Hepatocyte (in vitro differentiated cells): Measurements from ENCODE around the gene PRSS8. TPM values are rescaled to one million over a fixed set of nuclear protein-coding genes. Genes with fewer than 3 reads are reported as not detected.

Experiments
- DNase-seq: peaks from one replicate; pipeline ENCODE4 v3.0.0-alpha.2; 2016; ENCODE audit warnings: low spot score
- H2AFZ ChIP-seq: fragments of 200-600 bp; sonication (generic); 2 replicates; pipeline ENCODE4 v1.6.0; 2016; ENCODE audit warnings: antibody characterized with exemption, mild to moderate bottlenecking
- H3K27ac ChIP-seq: fragments of 200-600 bp; sonication (generic); 2 replicates; pipeline ENCODE4 v1.5.1; 2016; ENCODE audit warnings: mild to moderate bottlenecking
- H3K27me3 ChIP-seq: fragments of 200-600 bp; sonication (generic); 2 replicates; pipeline ENCODE4 v1.6.1; 2016
- H3K36me3 ChIP-seq: fragments of 200-600 bp; sonication (generic); replicated peaks from 2 replicates; pipeline ENCODE4 v1.5.1; 2016; ENCODE audit warnings: low read depth; ENCODE audit not compliant: insufficient read depth
- H3K4me1 ChIP-seq: fragments of 200-600 bp; sonication (generic); 2 replicates; pipeline ENCODE4 v1.5.1; 2016; ENCODE audit warnings: mild to moderate bottlenecking, moderate library complexity; ENCODE audit not compliant: insufficient read depth
- H3K4me2 ChIP-seq: fragments of 200-600 bp; sonication (generic); 2 replicates; pipeline ENCODE4 v1.6.0; 2016
- H3K4me3 ChIP-seq: fragments of 200-600 bp; sonication (generic); 2 replicates; pipeline ENCODE4 v1.5.1; 2016; ENCODE audit warnings: mild to moderate bottlenecking
- H3K79me2 ChIP-seq: fragments of 200-600 bp; sonication (generic); 2 replicates; pipeline ENCODE4 v1.6.0; 2017; ENCODE audit warnings: mild to moderate bottlenecking
- H3K9me2 ChIP-seq: fragments of 200-600 bp; sonication (generic); replicated peaks from 2 replicates; pipeline ENCODE4 v1.6.0; 2017; ENCODE audit warnings: mild to moderate bottlenecking; ENCODE audit not compliant: insufficient read depth
- H3K9me3 ChIP-seq: fragments of 200-600 bp; sonication (generic); 2 replicates; pipeline ENCODE4 v1.5.1; 2016; ENCODE audit warnings: low read depth, mild to moderate bottlenecking
- H4K20me1 ChIP-seq: fragments of 200-600 bp; sonication (generic); 2 replicates; pipeline ENCODE4 v1.6.0; 2016; ENCODE audit warnings: mild to moderate bottlenecking; ENCODE audit not compliant: insufficient read depth, poor library complexity, severe bottlenecking
- CTCF ChIP-seq: fragments of 200-600 bp; sonication (generic); IDR thresholded peaks from 2 replicates; pipeline ENCODE4 v1.5.1; 2016; ENCODE audit warnings: antibody characterized with exemption, mild to moderate bottlenecking; ENCODE audit not compliant: poor library complexity
- EZH2 ChIP-seq: fragments of 200-600 bp; sonication (generic); IDR thresholded peaks from 2 replicates; pipeline ENCODE4 v1.6.1; 2016; ENCODE audit warnings: antibody characterized with exemption, mild to moderate bottlenecking, borderline replicate concordance
- EZH2phosphoT487 ChIP-seq: fragments of 200-600 bp; sonication (generic); IDR thresholded peaks from one replicate; pipeline ENCODE4 v1.6.1; 2018; ENCODE audit warnings: antibody characterized with exemption, mild to moderate bottlenecking, low read depth, moderate library complexity; ENCODE audit not compliant: unreplicated experiment, severe bottlenecking
- WGBS: methylation state at CpG from one replicate; pipeline ENCODE4 v1.1.6; 2016; ENCODE audit warnings: low lambda C conversion rate; ENCODE audit errors: missing lambda C conversion rate; 5-methylcytosine and 5-hydroxymethylcytosine counted together
- polyA plus RNA-seq: library from polyadenylated mRNA; unstranded; fragments of >200 nt; fragmentation: Nextera tagmentation; extraction: Ambion mirVana; gene quantifications from 2 replicates; pipeline ENCODE4 v1.2.1, GENCODE V29; 2016
- total RNA-seq: library from RNA; depleted of rRNA; stranded (reverse); fragments of >200 nt; gene quantifications from 2 replicates; pipeline ENCODE4 v1.2.3, GENCODE V29; 2014

The PRSS8 gene
- total and polyA plus RNA-seq, 2 experiments from 2014 or later = 155 to 320 TPM

GRCh38 chr16:31099860-31100638, 35.5 kb downstream of the PRSS8 start:
- 67% methylated on average over 4 of the region's 4 CpGs for WGBS
- TF ChIP-seq CTCF = no peak
- no peak for TF ChIP-seq EZH2
- no peak for TF ChIP-seq EZH2phosphoT487

GRCh38 chr16:31094424-31095120, 41.0 kb downstream of the PRSS8 start, which contains the start of gene VKORC1:
VKORC1 (minus strand) TSS chr16:31094797; CDS start chr16:31094729, 68 bp downstream.
- Histone ChIP-seq H3K27me3 (no peaks in the 10 kb centered on the region), H3K4me3 (peak within 1 kb of the TSS; percentile 10), H3K4me2 (peak within 1 kb of the TSS; percentile 93), H2AFZ (peak within 1 kb of the TSS; percentile 25), H3K79me2 (peaks cover 14% of the 10 kb centered on the region), H4K20me1 (no peaks in the 10 kb centered on the region), H3K9me3 (no peaks in the 10 kb centered on the region), H3K9me2 (no peaks in the 10 kb centered on the region), H3K36me3 (no peaks in the 10 kb centered on the region), H3K4me1 (no peaks in the 10 kb centered on the region), H3K27ac (peak within 1 kb of the TSS; percentile 71)
- no peak for TF ChIP-seq CTCF
- TF ChIP-seq EZH2phosphoT487 = no peak
- TF ChIP-seq EZH2 = no peak
- WGBS = 1% methylated on average over 67 of the region's 69 CpGs
- peak; percentile 95 for DNase-seq

More at GRCh38 chr16:31099860-31100638, 35.5 kb downstream of the PRSS8 start:
- no peak overlapping the region for H3K4me3 ChIP-seq
- no peaks in the 10 kb centered on the region for H4K20me1 ChIP-seq
- H3K4me2 ChIP-seq = no peak overlapping the region
- no peak overlapping the region for H2AFZ ChIP-seq
- no peaks in the 10 kb centered on the region for H3K9me3 ChIP-seq
- no peak overlapping the region for H3K27ac ChIP-seq
- no peak for DNase-seq
- H3K9me2 ChIP-seq = no peaks in the 10 kb centered on the region
- H3K36me3 ChIP-seq = no peaks in the 10 kb centered on the region
- H3K27me3 ChIP-seq = no peaks in the 10 kb centered on the region
- no peaks in the 10 kb centered on the region for H3K79me2 ChIP-seq
- H3K4me1 ChIP-seq = no peaks in the 10 kb centered on the region

GRCh38 chr16:31094088-31094423, 41.5 kb downstream of the PRSS8 start:
- under 1% methylated on average over 20 of the region's 20 CpGs for WGBS
- Histone ChIP-seq H3K79me2 (peaks cover 14% of the 10 kb centered on the region), H3K4me3 (peak overlapping the region; percentile 2), H3K36me3 (no peaks in the 10 kb centered on the region), H3K4me1 (no peaks in the 10 kb centered on the region), H3K27me3 (no peaks in the 10 kb centered on the region), H2AFZ (peak overlapping the region; percentile 10), H3K9me3 (no peaks in the 10 kb centered on the region), H3K4me2 (peak overlapping the region; percentile 93), H4K20me1 (no peaks in the 10 kb centered on the region), H3K27ac (peak overlapping the region; percentile 71), H3K9me2 (no peaks in the 10 kb centered on the region)
- DNase-seq = peak; percentile 32
- TF ChIP-seq CTCF (no peak), EZH2 (no peak), EZH2phosphoT487 (no peak)
